GM21576 (cell line): ENCODE data around the gene CLTB.
"Not testable (repeated sequence)": the region's sequence is repeated elsewhere in the genome, so short reads cannot be mapped to it uniquely, and the experiment has no call there.

Experiments used
- ATAC-seq: cut with Tn5 transposase; IDR thresholded peaks from one replicate; pipeline ENCODE4 v1.9.1; 2021; ENCODE audit warnings: mild to moderate bottlenecking, moderate library complexity; ENCODE audit not compliant: unreplicated experiment

Gene CLTB

DNA sequence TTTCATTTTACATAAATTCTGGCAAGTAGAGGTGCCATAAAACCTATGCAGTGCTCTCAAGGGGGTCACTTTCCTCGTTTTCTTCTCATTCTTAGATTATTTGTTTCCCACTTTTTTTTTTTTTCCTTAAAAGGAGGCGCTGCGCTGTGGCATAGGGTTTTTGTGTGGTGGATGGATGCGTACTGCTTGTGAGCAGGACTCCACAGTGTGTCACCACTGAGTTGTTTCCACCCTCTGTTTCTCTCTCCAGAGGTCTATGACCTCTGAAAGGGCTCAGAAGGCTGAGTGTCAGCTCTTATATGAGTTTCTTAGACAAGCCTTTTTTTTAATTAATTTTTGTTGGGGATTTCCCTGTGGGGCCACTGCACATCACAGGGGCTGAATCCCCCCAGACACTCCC is 13.6 kb upstream of the CLTB start:
- ATAC-seq = no peak

DNA sequence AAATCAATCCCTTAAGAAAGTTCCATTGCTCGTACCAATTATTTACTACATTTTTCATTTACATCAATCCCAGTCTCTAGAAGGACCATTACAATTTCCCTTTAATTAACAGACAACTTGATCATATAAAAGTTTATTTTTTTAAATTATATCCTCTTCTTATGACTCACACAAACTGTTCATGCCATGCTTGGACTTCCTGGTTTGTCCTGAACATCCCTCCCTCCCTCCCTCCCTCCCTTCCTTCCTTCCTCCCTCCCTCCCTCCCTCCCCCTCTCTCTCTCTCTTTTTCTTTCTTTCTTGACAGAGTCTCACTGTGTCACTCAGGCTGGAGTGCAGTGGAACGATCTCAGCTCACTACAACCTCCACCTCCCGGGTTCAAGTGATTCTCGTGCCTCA is 11.6 kb upstream of the CLTB start:
- no peak for ATAC-seq

DNA sequence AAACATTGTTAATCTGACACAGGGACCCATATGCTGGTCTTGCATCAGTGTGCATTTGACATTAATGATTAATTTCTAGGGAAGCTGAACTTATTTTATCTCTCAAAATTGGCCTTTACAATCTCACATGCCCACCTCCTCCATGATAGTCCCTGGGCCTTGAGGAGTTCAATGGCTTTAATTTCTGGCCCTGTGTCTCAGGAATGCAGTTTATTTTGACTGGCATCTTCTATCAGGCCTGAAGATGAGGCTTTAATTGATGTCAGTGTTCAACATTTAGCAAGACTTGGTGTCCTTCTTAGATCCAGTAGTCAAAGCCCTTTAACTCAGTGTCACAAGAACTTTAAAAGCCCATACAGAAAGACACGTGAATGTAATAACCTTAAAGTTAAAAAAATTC is 10.5 kb upstream of the CLTB start:
- no peak for ATAC-seq

DNA sequence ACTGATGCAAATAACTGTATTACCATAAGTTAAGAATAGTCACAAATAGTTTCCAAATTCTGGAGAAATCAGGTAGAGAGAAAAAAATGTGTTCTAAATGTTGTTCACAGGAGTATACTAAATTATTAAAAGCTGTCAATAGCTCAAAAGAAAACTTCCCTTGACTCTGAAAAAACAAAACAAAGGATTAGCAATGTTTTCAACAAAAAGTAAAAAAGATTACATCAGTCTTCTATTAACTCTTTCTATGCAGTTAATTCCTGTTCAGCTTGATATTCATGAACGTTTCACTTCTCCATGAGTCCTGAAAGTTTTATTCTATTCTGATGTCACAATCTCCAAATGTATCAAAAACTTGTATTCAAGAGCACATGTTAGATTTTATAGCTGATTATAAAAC is 9.5 kb upstream of the CLTB start:
- no peak for ATAC-seq

DNA sequence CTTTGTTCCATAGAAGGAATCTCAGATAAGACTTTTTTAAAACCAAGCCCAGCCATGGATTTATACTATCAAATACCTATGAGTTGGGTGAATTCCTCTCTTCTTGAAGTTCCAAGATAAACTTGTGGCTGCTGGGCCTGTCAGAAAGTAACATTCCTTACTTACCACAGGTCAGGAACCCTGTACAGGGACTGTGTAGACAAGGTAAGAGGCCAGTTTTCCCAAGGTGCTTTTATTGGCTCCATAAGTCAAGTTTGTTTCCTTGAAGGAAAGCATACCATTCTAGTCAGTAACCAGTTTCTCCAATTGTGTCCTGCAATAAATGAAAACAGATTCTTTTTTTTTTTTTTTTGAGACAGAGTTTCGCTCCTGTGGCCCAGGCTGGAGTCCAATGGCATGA is 8.8 kb upstream of the CLTB start:
- no peak for ATAC-seq

DNA sequence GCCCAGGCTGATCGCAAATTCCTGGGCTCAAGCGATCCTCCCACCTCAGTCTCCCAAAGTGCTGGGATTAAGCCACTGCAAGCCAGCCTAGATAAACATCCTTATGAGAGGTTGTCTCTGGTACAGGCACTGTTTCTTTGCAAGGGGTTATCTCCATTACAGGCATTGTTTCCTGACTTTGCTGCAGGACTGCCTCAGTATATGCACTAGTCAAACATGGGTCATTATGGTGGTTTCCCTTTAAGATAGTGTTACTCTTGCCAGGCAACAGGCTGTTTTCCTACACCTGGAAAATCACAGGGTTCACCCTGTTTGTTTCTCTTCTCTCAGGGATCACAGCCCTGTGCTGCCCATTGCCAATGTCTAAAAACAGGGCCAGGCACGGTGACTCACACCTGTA is 7.8 kb upstream of the CLTB start:
- ATAC-seq = no peak

DNA sequence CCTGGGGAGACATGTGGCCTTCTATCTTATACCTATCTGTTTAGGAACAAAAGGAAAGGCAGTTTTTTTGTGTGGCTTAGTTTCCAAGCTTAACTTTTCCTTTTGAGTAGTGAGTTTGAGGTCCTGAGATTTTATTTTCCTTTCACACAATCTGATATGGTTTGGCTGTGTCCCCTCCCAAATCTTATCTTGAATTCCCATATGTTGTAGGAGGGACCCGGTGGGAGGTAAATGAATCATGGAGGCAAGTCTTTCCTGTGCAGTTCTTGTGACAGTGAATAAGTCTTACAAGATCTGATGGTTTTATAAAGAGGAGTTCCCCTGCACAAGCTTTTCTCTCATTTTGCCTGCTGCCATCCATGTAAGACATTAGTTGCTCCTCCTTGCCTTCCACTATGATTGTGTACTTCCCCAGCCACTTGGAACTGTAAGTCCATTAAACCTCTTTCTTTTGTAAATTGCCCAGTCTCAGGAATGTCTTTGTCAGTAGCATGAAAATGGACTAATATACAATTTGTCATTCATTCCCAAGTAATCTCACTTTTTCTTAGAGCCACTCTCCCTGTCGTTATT is 4.7 kb upstream of the CLTB start:
- ATAC-seq = no peak

DNA sequence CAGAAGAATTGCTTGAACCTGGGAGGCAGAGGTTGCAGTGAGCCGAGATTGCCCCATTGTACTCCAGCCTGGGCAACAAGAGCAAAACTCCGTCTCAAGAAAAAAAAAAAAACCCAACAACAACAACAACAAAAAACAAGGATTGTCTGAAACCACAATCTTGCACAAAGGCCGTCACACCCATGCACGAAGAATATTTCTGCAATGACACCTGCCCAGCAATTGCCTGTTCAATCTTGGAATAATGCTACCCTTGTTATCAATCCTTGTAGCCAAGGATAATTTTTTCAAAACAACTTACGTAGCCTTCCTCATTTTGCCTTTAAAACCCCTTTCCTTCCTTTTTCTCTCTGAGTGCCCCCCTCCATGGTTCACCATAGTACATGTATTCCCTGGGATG is 3.7 kb upstream of the CLTB start:
- ATAC-seq = no peak

DNA sequence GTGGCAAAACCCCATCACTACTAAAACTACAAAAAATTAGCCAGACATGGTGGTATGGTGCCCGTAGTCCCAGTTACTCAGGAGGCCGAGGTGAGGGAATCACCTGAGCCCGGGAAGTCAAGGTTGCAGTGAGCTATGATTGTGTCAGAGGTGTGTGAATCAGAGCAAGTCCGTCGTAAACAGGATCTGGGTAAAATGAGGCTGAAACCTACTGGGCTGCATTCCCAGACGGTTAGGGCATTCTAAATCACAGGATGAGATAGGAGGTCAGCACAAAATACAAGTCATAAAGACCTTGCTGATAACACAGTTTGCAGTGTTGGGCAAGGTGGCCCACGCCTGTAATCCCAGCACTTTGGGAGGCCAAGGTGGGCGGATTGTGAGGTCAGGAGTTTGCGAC is 1.9 kb upstream of the CLTB start:
- no peak for ATAC-seq

DNA sequence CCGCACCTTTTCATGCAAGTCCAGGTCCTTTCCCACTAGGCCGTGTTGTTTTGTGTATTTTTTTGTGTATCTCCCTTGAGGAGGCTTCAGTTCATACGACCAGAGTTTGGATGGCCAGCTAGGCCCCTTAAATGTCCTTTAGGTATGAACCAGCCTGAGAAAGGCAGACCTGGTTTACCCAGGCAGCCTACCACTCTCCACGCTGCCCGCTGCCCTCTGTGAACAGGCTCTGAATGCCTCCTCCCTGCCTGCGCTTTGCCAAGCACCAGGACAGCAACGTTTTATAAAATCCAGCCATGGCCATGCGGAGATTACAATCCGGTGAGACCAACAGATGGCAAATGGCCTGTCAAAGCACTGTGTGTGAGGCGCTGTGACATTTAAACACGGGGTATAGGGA is 626 bp upstream of the CLTB start:
- no peak for ATAC-seq

DNA sequence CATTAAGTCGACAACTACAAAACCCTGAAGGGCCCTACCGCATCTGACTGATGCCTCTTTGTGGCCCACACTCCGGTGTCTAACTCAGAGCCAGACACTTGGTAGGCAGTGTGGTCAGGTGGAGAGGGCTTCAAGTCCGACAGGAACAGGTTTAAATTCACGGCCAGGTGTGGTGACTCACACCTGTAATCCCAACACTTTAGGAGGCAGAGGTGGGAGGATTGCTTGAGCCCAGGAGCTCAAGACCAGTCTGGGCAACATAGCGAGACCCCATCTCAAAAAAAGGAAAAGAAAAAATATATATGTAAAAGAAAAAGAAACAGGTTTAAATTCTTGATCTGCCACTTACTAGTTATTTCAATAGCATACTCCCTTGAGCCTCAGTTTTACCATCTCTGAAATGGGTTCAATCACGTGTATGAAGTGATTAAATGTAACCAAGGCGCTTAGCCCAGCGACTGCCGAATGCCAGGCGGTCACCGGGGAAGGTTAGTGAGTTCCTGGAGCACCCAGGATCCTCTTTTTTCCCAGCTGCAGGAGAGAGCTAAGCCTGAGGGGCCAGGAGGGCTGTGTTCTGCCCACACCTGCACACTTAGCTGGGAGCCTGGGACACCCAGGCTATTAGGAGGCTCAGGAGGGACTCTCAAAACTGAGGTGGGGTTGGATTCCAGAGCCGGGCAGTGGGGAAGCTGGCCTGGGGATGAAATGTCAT is 943 bp downstream of the CLTB start:
- ATAC-seq = no peak

DNA sequence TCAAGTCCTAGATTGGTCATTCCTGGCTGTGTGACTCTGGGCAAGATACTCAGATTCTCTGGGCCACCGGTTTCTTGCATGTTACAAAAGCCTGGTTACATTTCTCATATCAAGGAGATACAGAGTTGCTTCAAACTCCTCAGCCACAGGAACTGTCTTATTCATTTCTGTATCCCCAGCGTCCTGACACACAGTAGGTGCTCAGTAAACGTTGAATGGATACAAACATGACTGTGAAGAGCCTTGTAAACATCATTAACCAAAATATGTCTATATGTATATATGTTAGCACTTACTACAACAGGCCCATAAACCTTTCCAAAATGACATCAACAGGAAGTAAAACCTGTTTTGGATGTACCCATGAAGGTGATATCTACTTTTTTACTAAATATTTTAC is 1.6 kb downstream of the CLTB start:
- ATAC-seq = no peak

DNA sequence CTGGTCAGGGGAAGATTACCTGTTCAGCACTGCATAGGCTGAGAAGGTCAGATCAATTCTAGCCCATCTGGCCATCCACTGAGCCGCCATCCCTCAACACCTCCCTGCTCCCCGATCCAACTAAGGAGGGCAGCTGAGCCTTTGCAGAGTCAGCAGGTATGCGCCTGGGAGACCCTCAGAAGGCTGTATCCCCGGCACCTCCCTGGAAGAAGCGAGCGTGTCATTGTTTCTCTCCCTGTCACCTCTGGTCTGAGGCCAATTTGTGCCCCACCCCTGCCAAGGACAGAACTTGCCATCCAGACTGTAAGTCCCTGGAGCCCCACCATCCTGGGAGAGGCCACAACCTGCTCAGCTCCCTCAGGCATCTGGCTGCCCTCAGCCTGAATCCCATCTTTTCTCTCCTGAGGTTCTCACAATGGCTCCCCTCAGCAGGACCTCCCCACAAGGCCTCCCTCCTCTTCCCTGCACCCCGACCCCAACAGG is 2.6 kb downstream of the CLTB start:
- ATAC-seq = no peak

DNA sequence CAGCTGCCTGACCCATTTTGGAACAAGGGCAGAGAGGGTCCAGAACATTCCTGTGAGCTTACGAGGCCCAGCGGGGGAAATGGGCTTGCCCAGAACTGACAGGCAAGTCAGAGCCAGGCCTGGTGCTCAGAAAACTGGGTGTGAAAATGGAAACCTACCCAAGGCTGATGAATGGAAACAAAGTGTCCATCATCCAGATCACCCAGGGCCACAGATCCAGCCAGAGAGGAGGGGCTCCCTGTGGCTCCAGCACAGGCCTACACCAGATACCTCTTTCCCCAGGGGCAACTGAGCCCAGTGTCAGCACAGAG is 3.1 kb downstream of the CLTB start:
- ATAC-seq = no peak

DNA sequence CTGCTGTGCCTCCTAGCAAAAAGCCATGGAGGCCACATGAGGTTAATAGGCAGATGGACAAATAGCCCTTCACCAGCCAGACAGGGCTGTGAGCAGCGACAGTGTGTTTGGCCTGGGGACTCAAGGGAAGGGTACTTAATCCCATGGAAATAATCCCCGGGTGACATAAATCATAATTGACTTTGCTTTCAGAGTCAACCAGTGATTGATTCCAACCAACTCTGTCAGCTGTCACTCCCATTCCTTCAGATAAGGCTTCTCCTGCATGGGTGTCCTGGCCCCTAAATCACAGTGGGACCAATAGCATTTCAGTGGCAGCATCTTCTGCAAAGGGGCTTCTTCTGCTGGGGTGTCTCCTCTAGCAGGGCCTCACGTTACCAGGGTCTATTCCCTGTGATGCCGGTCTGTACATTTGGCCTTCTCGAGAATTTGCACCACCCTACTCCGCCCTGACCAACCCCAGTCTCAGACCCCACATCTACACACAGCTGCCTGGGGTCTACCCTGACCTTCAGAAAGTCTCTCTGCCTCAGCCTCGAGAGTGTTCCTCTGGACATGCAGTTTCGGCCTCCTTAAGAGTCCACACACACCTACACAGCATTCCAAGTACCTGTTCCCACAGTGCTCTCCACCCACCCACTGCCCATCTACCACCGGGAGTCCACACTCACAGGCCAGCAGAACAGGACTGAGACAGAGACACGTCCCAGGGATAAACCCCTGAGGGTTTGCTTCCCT is 3.7 kb downstream of the CLTB start:
- ATAC-seq = no peak

DNA sequence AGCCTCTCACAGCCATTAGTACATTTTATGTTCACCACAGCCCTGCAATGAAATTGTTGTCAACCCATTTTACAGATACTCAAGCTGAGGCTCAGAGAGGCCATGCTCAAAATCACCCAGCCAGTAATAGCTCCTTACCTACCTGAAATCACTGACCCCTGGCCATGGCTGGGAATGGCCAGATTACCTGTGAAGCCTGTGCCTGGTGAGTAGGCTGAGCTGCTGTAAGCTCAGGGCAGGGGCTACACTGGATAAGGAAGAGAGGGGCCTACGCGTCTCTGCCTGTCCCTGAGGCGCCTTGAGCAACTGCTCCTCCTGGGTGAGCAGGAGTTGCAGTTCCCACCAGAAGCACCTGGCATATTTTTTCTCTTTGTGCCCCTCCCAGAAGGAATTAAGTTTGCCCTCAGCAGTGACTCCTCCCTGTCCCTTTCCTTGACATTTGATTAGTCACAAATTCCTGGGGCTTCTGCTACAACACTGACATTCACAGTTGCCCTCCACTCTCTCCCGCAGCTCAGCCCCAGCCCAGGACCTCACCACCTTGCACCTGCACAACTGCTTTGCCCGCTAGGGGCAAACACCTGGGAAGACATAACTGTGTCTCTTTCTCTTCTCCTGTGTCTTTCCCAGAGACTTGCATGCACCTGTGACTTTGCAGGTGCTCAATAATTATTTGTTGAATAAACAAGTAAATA is 5.7 kb downstream of the CLTB start:
- no peak for ATAC-seq

DNA sequence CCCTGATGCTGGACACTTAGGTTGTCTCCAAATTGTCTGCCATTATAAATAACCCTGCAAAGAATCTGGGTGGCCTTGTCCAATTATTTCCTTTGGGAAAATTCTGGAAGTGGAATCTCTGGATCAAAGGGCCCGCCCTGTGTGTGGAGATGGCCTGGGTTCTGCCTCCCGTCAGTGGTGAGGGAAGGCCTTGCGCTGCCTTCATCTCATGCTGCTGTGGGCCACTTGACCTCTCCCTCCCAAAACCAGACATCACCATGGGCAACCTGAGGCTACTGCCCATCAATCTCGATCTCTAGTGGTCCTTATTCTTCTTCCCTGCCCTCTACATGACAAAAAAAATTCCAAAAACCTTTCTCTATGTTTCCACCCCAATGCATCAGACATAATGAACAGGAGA is 6.6 kb downstream of the CLTB start:
- no peak for ATAC-seq

DNA sequence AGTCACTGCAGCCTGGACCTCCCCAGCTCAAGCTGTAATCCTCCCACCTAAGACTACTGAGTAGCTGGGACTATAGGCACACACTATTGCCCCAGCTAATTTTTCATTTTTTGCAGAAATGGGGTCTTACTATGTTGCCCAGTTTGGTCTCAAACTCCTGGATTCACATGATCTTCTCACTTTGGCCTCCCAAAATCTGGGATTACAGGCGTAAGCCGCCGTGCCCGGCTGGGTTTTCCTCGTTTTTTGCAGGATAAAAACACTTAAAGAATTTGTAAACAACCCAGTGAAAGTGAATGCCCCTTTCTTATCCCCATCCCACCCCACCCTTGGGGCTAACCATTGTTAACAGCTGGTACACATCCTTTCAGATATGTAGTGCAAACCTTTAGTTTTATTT is 7.7 kb downstream of the CLTB start:
- no peak for ATAC-seq

DNA sequence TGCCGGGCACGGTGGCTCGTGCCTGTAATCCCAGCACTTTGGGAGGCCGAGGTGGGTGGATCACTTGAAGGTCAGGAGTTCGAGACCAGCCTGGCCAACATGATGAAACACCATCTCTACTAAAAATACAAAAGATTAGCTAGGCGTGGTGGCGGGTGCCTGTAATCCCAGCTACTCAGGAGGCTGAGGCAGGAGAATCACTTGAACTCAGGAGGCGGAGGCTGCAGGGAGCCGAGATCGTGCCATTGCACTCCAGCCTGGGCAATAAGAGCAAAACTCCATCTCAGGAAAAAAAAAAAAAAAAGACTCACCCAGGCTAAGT is 8.1 kb downstream of the CLTB start:
- ATAC-seq = not testable (repeated sequence)

DNA sequence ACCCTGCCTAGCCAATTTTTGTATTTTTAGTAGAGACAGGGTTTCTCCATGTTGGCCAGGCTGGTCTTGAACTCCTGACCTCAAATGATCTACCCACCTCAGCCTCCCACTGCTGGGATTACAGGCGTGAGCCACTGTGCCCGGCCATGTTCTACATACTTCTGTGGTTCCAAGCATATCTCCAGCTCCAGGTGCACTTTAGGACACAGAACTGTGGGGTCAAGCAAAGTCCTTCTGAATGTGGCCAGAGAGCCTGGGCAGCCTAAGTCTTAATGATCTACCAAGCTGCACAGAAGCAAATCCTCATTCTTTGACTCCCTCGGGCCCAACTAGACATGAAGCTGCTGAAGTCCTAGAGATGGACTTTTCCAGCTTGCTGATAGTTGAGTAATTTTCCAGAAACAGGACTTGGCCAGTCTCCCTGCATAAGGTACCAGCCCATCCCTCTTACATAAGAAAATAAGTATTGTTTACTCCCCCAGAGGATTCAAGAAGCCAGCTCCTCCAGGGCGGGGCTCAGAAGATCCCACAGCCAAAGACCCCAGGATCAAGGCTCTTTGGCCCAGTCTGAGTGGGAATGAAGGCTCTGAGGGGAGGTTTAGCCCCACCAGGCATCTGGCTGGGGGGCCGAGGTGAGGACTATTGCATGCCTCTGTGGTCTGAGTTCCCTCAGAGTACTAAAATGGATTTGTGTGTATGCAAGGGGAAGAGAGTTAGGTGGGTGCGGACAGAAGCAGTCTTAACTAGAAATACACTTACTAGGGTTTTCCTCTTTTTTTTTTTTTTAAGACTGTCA is 8.7 kb downstream of the CLTB start:
- ATAC-seq = no peak

DNA sequence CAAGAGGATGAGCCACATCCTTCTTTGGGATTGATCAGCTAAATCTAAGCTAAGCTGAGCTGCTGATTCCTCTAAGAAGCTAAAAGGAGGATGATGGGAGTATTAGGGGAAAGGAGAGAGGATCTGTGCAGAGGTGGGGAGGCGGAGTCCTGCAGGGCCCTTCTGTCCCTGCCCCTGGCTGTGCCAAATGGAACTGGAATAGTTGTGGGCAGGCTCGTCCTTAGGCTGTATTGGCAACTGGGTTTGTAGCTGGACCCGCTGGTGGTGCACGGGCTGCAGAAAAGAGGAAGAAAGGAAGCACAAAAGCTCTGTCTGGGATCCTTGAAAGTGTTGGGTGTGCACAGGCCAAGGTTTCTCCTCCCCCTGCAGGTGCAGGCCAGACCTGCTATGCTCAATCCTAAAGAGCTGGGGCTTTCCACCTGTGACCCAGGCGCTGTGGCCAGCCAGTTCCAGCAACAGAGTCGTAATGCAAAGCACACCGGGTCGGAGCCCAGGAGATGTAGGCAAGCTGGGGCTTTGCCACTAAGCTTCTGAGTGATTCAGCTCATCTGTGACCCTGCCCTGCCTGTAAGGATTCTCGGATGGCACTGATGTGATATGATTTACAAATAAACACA is 9.8 kb downstream of the CLTB start:
- no peak for ATAC-seq
